MM.1S (cell line): ENCODE results near the gene STAT3.

Experiments
- DNase-seq: peaks from one replicate; pipeline ENCODE4 v3.0.0-alpha.2; 2015
- H2AFZ ChIP-seq: fragments of 300-600 bp; sonication (generic); 2 replicates; pipeline ENCODE4 v1.6.0; 2016; ENCODE audit warnings: antibody characterized with exemption, low read length
- H3F3A ChIP-seq: fragments of 300-600 bp; sonication (generic); 2 replicates; pipeline ENCODE4 v1.6.1; 2016; ENCODE audit warnings: mild to moderate bottlenecking, antibody characterized with exemption, low read length, moderate library complexity, mixed read lengths; ENCODE audit not compliant: insufficient read depth
- H3K27ac ChIP-seq: fragments of 300-600 bp; sonication (generic); 2 replicates; pipeline ENCODE4 v1.5.1; 2016; ENCODE audit warnings: mild to moderate bottlenecking, low read length
- H3K27me3 ChIP-seq: fragments of 300-600 bp; sonication (generic); replicated peaks from 2 replicates; pipeline ENCODE4 v1.6.0; 2016; ENCODE audit warnings: low read length; ENCODE audit not compliant: insufficient read depth
- H3K36me3 ChIP-seq: fragments of 300-600 bp; sonication (generic); replicated peaks from 2 replicates; pipeline ENCODE4 v1.6.1; 2016; ENCODE audit warnings: mild to moderate bottlenecking, low read length, mixed read lengths; ENCODE audit not compliant: insufficient read depth
- H3K4me1 ChIP-seq: fragments of 300-600 bp; sonication (generic); 2 replicates; pipeline ENCODE4 v1.6.1; 2016; ENCODE audit warnings: low read length, mixed read lengths
- H3K4me2 ChIP-seq: fragments of 300-600 bp; sonication (generic); 2 replicates; pipeline ENCODE4 v1.6.0; 2016; ENCODE audit warnings: low read depth, low read length
- H3K4me3 ChIP-seq: fragments of 300-600 bp; sonication (generic); 2 replicates; pipeline ENCODE4 v1.5.1; 2016; ENCODE audit warnings: low read length, mixed read lengths
- H3K79me2 ChIP-seq: fragments of 300-600 bp; sonication (generic); 2 replicates; pipeline ENCODE4 v1.6.1; 2016; ENCODE audit warnings: mixed run types, low read length, mixed read lengths
- H3K9ac ChIP-seq: fragments of 300-600 bp; sonication (generic); 2 replicates; pipeline ENCODE4 v1.6.1; 2016; ENCODE audit warnings: low read length, mixed read lengths
- H3K9me2 ChIP-seq: fragments of 300-600 bp; sonication (generic); replicated peaks from 2 replicates; pipeline ENCODE4 v1.6.1; 2016; ENCODE audit warnings: mild to moderate bottlenecking, low read length, mixed read lengths; ENCODE audit not compliant: insufficient read depth
- H3K9me3 ChIP-seq: fragments of 300-600 bp; sonication (generic); replicated peaks from 2 replicates; pipeline ENCODE4 v1.6.1; 2016; ENCODE audit warnings: mild to moderate bottlenecking, low read length, mixed read lengths; ENCODE audit not compliant: insufficient read depth
- H4K20me1 ChIP-seq: fragments of 300-600 bp; sonication (generic); 2 replicates; pipeline ENCODE4 v1.6.1; 2016; ENCODE audit warnings: mild to moderate bottlenecking, low read length, moderate library complexity, mixed read lengths; ENCODE audit not compliant: insufficient read depth
- EZH2 ChIP-seq: fragments of 300-600 bp; sonication (generic); optimal IDR thresholded peaks from 2 replicates; pipeline ENCODE3; 2017; ENCODE audit warnings: low read depth, mild to moderate bottlenecking, antibody characterized with exemption, low read length, mixed read lengths
- EZH2phosphoT487 ChIP-seq: fragments of 300-600 bp; sonication (generic); IDR thresholded peaks from 2 replicates; pipeline ENCODE4 v1.6.1; 2018; ENCODE audit warnings: antibody characterized with exemption, low read length
- TF ChIP-seq, protein P1 (sequence below): fragments of 300-600 bp; sonication (generic); IDR thresholded peaks from 2 replicates; pipeline ENCODE4 v1.5.1; 2016; ENCODE audit warnings: antibody characterized with exemption, low read length, mixed read lengths

Gene STAT3

DNA sequence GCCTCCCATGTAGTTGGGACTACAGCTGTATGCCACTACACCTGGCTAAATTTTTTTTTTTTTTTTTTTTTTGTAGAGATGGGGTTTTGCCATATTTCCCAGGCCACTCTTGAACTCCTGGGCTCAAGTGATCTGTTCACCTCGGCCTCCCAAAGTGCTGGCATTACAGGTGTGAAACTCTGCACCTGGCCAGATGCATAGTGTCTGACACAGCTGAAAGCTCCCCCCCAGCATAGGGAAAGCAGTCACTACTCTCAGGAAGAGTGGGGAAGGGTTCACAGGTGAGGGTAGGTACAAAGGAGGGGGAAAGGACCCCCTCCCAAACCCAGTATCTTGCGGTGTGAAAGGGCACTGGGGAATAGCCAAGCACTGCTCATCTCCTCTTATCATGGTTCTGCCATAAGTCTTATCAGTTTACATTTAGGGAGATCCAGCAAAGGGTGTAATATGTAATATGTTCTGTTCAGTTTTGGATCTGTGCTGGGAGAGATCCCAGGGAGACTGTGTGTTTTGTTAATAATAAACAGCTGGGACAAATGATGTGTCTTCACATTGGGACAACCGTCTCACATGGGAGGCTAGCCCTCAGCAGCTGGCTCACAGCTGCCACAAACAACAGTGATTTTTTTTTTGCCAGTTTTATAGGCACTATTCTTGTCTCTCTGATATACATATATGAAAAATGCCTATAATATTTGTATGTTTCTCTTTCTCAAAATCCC, 41.6 kb upstream of the STAT3 start:
- H3K9me3 ChIP-seq = no peaks in the 10 kb centered on the region
- no peak overlapping the region for H3K4me2 ChIP-seq
- no peak overlapping the region for H2AFZ ChIP-seq
- H4K20me1 ChIP-seq = no peaks in the 10 kb centered on the region
- H3K79me2 ChIP-seq = no peaks in the 10 kb centered on the region
- TF ChIP-seq, protein P1, sequence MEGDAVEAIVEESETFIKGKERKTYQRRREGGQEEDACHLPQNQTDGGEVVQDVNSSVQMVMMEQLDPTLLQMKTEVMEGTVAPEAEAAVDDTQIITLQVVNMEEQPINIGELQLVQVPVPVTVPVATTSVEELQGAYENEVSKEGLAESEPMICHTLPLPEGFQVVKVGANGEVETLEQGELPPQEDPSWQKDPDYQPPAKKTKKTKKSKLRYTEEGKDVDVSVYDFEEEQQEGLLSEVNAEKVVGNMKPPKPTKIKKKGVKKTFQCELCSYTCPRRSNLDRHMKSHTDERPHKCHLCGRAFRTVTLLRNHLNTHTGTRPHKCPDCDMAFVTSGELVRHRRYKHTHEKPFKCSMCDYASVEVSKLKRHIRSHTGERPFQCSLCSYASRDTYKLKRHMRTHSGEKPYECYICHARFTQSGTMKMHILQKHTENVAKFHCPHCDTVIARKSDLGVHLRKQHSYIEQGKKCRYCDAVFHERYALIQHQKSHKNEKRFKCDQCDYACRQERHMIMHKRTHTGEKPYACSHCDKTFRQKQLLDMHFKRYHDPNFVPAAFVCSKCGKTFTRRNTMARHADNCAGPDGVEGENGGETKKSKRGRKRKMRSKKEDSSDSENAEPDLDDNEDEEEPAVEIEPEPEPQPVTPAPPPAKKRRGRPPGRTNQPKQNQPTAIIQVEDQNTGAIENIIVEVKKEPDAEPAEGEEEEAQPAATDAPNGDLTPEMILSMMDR = no peak
- no peak for TF ChIP-seq EZH2
- TF ChIP-seq EZH2phosphoT487 = no peak
- H3K27me3 ChIP-seq = no peaks in the 10 kb centered on the region; the same call in 1 of the 2 replicates
- H3F3A ChIP-seq = no peaks in the 10 kb centered on the region
- DNase-seq = no peak
- H3K4me1 ChIP-seq = peaks cover 7% of the 10 kb centered on the region
- H3K4me3 ChIP-seq = no peak overlapping the region
- H3K9me2 ChIP-seq = no peaks in the 10 kb centered on the region
- H3K9ac ChIP-seq = no peak overlapping the region
- H3K27ac ChIP-seq = no peak overlapping the region
- no peaks in the 10 kb centered on the region for H3K36me3 ChIP-seq

DNA sequence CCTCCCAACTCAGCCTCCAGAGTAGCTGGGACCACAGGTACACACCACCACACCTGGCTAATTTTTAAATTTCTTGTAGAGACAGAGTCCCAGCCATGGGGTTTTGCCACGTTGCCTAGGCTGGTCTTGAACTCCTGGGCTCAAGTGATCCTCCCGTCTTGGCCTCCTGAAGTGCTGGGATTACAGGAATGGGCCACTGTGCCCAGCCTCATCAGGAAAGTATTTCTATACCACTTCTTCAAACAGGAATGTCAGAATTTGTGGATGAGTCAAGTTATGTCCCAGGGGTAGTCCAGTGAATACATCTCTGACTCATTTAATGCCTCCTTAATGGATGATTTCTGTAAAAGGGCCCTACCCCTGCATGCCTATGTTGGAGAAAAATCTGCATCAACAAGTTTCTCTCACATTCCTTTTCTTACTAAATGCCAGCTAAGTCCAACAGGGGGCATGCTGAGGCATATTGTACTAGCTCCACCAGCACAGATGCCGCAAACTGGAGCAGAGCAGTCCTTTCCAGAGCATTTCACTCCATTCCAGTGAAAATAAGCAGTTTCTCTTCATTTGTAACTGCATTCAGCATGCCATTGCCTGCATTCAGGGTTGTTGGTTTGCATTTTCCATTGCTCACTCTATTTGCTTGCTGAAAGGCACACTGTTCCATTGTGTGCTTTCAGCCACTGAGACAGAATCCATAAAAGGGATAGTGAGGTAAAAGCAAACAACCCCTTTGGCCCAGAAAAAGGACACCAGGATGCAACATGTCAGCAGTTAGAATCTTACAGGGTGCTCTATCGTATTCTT, 40.1 kb upstream of the STAT3 start:
- H3K27me3 ChIP-seq = peaks cover 6% of the 10 kb centered on the region
- TF ChIP-seq, protein P1 = peak; percentile 67
- TF ChIP-seq EZH2 = no peak
- H3K4me1 ChIP-seq = peaks cover 7% of the 10 kb centered on the region
- H3K9me3 ChIP-seq = no peaks in the 10 kb centered on the region
- no peaks in the 10 kb centered on the region for H3K36me3 ChIP-seq
- no peak overlapping the region for H3K4me2 ChIP-seq
- H3K79me2 ChIP-seq = no peaks in the 10 kb centered on the region
- no peak overlapping the region for H3K9ac ChIP-seq
- no peak overlapping the region for H3K4me3 ChIP-seq
- no peaks in the 10 kb centered on the region for H3F3A ChIP-seq
- DNase-seq = peak; percentile 46
- no peaks in the 10 kb centered on the region for H4K20me1 ChIP-seq
- H2AFZ ChIP-seq = no peak overlapping the region
- no peaks in the 10 kb centered on the region for H3K9me2 ChIP-seq
- no peak overlapping the region for H3K27ac ChIP-seq

DNA sequence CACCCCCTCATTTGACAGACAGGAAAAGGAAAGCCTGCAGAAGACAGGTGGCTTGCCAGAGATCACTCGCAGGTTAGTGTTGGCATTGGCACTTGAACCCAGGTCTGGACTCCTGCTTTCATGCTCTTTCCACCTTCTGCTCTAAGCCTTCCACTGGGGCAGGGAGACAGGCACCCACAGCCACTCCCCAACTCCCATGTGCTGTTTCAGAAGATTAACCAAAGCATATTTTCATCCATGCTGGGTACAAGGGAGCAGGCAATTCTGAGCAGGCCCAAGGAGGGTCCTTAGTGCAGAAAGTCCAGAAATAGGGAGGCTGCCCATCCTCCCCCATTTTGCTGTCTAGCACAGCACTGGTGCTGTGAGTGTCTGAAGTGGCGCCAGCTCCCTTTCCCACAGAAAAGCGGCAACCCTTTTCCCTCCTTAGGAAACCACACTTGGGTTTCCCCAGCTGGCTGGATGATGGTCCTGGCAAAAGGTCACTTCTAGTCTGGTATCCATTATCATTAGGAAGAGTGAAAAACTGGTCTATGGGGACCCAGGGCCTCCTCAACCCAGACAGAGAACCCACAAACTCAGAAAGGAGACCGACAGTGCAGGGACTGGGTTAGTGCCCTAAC, 36.9 kb upstream of the STAT3 start:
- no peak for DNase-seq
- Histone ChIP-seq H3K4me2 (no peak overlapping the region), H4K20me1 (no peaks in the 10 kb centered on the region), H3K36me3 (no peaks in the 10 kb centered on the region), H2AFZ (no peak overlapping the region), H3K4me3 (no peak overlapping the region), H3F3A (no peaks in the 10 kb centered on the region), H3K9me3 (no peaks in the 10 kb centered on the region), H3K27ac (no peak overlapping the region), H3K9me2 (no peaks in the 10 kb centered on the region), H3K4me1 (peaks cover 11% of the 10 kb centered on the region), H3K27me3 (peaks cover 29% of the 10 kb centered on the region), H3K79me2 (no peaks in the 10 kb centered on the region), H3K9ac (no peak overlapping the region)
- TF ChIP-seq EZH2 (no peak), EZH2phosphoT487 (no peak)
- TF ChIP-seq, protein P1 = no peak
